Measurements from ENCODE around the gene TRAF3IP1. TPM values are rescaled to one million over a fixed set of nuclear protein-coding genes. Genes with fewer than 3 reads are reported as not detected.

TRAF3IP1 gene
- total and polyA plus RNA-seq, 2 of the 13 experiments (the other 11 are each of a cell fraction or from before 2014, with no cell fraction given), result 4.1 to 12.9 TPM

DNA sequence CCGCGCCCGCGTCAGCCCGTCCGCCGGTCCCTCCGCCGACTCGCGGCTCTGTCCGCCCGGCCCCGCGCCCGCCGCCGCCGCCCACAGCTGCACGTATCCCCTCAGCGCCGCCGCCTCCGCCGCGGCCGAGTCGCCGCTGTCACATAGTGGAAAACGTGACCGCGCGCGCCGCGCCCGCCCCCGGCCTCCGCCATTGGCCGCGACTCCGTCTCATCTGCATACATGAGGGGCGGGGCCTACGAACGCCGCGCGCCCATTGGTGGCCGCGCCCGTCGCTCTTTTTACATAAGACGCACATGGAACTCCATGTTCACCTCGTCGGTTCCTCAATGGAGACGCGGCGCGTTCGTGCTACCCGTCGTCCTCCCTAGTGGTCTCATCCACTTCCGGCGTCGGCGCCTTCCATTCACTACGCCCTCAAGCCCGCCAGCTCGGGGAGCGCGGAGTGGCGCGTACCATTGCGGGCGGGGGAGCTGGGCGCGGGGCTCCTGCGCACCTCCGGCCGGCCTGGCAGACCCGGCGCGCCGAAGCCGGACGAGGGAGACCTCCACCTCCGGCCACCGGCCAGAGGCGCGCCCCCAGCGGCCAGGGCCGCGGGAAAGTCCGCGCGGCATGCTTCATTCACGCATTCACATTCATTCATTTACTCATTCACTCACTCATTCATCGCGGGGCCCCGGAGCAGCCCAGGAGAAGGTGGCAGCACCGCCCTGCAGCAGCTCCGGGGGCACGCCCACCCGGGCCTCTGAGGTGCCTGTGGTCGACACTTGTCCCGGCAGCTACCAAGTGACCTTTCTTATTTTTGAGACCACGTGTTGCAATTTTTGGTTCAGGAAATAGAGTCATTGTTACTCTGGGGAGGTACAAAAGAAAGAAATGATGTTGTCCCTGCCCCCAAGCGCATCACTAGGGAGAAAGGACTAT lies 31.4 kb upstream of the TRAF3IP1 start (continued):
- TF ChIP-seq, protein P1, sequence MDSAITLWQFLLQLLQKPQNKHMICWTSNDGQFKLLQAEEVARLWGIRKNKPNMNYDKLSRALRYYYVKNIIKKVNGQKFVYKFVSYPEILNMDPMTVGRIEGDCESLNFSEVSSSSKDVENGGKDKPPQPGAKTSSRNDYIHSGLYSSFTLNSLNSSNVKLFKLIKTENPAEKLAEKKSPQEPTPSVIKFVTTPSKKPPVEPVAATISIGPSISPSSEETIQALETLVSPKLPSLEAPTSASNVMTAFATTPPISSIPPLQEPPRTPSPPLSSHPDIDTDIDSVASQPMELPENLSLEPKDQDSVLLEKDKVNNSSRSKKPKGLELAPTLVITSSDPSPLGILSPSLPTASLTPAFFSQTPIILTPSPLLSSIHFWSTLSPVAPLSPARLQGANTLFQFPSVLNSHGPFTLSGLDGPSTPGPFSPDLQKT (CRISPR knock-in tag; IDR thresholded peaks at IDR 0.05; ENCODE audit: borderline replicate concordance), result peak; percentile 45; the same call in 1 of the 2 replicates
- no peak for TF ChIP-seq GPN1 (CRISPR knock-in tag; IDR thresholded peaks at IDR 0.05; ENCODE audit: borderline replicate concordance)
- no peak for TF ChIP-seq ZNF282 (IDR thresholded peaks at IDR 0.05; ENCODE audit: partially characterized antibody)
- TF ChIP-seq, protein P2, sequence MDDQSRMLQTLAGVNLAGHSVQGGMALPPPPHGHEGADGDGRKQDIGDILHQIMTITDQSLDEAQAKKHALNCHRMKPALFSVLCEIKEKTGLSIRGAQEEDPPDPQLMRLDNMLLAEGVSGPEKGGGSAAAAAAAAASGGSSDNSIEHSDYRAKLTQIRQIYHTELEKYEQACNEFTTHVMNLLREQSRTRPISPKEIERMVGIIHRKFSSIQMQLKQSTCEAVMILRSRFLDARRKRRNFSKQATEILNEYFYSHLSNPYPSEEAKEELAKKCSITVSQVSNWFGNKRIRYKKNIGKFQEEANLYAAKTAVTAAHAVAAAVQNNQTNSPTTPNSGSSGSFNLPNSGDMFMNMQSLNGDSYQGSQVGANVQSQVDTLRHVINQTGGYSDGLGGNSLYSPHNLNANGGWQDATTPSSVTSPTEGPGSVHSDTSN (CRISPR knock-in tag; IDR thresholded peaks at IDR 0.05; ENCODE audit: borderline replicate concordance), result peak; percentile 93; the same call in 1 of the 2 replicates
- no peak for TF ChIP-seq ZNF235 (CRISPR knock-in tag; IDR thresholded peaks at IDR 0.05; ENCODE audit: borderline replicate concordance)
- TF ChIP-seq TBX3 (IDR thresholded peaks at IDR 0.05; ENCODE audit: borderline replicate concordance), result peak; percentile 76; the same call in 1 of the 2 replicates
- TF ChIP-seq KAT8 (CRISPR knock-in tag; IDR thresholded peaks at IDR 0.05), result peak; percentile 89
- TF ChIP-seq, protein P3, sequence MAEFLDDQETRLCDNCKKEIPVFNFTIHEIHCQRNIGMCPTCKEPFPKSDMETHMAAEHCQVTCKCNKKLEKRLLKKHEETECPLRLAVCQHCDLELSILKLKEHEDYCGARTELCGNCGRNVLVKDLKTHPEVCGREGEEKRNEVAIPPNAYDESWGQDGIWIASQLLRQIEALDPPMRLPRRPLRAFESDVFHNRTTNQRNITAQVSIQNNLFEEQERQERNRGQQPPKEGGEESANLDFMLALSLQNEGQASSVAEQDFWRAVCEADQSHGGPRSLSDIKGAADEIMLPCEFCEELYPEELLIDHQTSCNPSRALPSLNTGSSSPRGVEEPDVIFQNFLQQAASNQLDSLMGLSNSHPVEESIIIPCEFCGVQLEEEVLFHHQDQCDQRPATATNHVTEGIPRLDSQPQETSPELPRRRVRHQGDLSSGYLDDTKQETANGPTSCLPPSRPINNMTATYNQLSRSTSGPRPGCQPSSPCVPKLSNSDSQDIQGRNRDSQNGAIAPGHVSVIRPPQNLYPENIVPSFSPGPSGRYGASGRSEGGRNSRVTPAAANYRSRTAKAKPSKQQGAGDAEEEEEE (CRISPR knock-in tag; IDR thresholded peaks at IDR 0.05; ENCODE audit: borderline replicate concordance), result no peak
- TF ChIP-seq HOXA7 (CRISPR knock-in tag; IDR thresholded peaks at IDR 0.05), result no peak
- peak; percentile 59 for TF ChIP-seq KMT2B (CRISPR knock-in tag; IDR thresholded peaks at IDR 0.05)
- TF ChIP-seq JUN (CRISPR knock-in tag; IDR thresholded peaks at IDR 0.05), result no peak; the same call in 1 of the 2 replicates
- TF ChIP-seq, protein P4, sequence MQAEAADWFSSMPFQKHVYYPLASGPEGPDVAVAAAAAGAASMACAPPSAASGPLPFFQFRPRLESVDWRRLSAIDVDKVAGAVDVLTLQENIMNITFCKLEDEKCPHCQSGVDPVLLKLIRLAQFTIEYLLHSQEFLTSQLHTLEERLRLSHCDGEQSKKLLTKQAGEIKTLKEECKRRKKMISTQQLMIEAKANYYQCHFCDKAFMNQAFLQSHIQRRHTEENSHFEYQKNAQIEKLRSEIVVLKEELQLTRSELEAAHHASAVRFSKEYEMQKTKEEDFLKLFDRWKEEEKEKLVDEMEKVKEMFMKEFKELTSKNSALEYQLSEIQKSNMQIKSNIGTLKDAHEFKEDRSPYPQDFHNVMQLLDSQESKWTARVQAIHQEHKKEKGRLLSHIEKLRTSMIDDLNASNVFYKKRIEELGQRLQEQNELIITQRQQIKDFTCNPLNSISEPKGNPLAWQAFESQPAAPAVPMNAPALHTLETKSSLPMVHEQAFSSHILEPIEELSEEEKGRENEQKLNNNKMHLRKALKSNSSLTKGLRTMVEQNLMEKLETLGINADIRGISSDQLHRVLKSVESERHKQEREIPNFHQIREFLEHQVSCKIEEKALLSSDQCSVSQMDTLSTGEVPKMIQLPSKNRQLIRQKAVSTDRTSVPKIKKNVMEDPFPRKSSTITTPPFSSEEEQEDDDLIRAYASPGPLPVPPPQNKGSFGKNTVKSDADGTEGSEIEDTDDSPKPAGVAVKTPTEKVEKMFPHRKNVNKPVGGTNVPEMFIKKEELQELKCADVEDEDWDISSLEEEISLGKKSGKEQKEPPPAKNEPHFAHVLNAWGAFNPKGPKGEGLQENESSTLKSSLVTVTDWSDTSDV (CRISPR knock-in tag; IDR thresholded peaks at IDR 0.05), result no peak; the same call in 1 of the 2 replicates
- TF ChIP-seq ZNF12 (CRISPR knock-in tag; IDR thresholded peaks at IDR 0.05), result peak; percentile 9; the same call in 1 of the 2 replicates
- TF ChIP-seq MTA3 (CRISPR knock-in tag; IDR thresholded peaks at IDR 0.05), result no peak
- TF ChIP-seq MXD4 (CRISPR knock-in tag; IDR thresholded peaks at IDR 0.05), result peak; percentile 76
- TF ChIP-seq BHLHE40 (IDR thresholded peaks at IDR 0.05; ENCODE audit: low read length), result peak; percentile 95
- TF ChIP-seq ZSCAN30 (CRISPR knock-in tag; IDR thresholded peaks at IDR 0.05), result no peak
- TF ChIP-seq ZNF615 (CRISPR knock-in tag; IDR thresholded peaks at IDR 0.05; ENCODE audit: borderline replicate concordance), result no peak
- TF ChIP-seq CHCHD3 (CRISPR knock-in tag; IDR thresholded peaks at IDR 0.05), result peak; percentile 61; the same call in 1 of the 2 replicates
- TF ChIP-seq REXO4 (CRISPR knock-in tag; IDR thresholded peaks at IDR 0.05; ENCODE audit: borderline replicate concordance), result peak; percentile 28; the same call in 1 of the 2 replicates
